C4-2B (cell line): ENCODE data around the gene MFAP2.

Source experiments
- ZFX ChIP-seq: fragments of 450-650 bp; IDR thresholded peaks from 2 replicates; pipeline ENCODE4 v1.6.1; 2017
- TF ChIP-seq, protein P1 (sequence below): fragments of 450-650 bp; conservative IDR thresholded peaks from 2 replicates; pipeline ENCODE4 v1.5.1; 2017; ENCODE audit warnings: mild to moderate bottlenecking

DNA sequence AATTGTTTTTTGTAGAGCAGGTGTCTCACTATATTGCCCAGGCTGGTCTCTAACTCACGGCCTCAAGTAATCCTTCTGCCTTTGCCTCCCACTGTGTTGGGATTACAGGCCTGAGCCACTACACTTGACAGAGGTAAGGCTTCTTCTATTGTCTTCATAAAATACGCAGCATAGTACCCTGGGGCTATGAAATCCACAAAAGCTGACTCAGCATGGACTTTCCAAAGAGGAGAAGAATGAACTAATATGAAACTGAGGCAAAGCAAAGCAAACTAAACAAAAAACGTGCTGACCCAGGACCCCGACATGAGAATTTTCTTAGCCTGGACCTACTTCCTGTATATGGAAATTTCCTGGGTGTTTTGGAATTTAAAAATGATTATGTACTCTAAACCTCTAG, 49.8 kb upstream of the MFAP2 start:
- TF ChIP-seq, protein P1, sequence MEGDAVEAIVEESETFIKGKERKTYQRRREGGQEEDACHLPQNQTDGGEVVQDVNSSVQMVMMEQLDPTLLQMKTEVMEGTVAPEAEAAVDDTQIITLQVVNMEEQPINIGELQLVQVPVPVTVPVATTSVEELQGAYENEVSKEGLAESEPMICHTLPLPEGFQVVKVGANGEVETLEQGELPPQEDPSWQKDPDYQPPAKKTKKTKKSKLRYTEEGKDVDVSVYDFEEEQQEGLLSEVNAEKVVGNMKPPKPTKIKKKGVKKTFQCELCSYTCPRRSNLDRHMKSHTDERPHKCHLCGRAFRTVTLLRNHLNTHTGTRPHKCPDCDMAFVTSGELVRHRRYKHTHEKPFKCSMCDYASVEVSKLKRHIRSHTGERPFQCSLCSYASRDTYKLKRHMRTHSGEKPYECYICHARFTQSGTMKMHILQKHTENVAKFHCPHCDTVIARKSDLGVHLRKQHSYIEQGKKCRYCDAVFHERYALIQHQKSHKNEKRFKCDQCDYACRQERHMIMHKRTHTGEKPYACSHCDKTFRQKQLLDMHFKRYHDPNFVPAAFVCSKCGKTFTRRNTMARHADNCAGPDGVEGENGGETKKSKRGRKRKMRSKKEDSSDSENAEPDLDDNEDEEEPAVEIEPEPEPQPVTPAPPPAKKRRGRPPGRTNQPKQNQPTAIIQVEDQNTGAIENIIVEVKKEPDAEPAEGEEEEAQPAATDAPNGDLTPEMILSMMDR: no peak
- TF ChIP-seq ZFX: no peak
